Measurements from ENCODE around the gene CORO2B.

Gene CORO2B

GRCh38 chr15:68580883-68581155 is 2.0 kb downstream of the CORO2B start:
- H3K4me3 ChIP-seq (ENCODE audit: low read depth, low read length): no peak overlapping the region
- TF ChIP-seq CTCF (IDR thresholded peaks at IDR 0.05; ENCODE audit: low read depth, low read length) (no peak), MAX (IDR thresholded peaks at IDR 0.05; ENCODE audit: low read depth, low read length) (no peak), MYC (IDR thresholded peaks at IDR 0.05; ENCODE audit: low read depth, low read length) (no peak), POLR2A (IDR thresholded peaks at IDR 0.05; ENCODE audit: extremely low read depth, insufficient read length) (no peak)
- no peak for DNase-seq (ENCODE audit: low read depth)

GRCh38 chr15:68581725-68582124 is 2.9 kb downstream of the CORO2B start:
- no peak overlapping the region for H3K4me3 ChIP-seq (ENCODE audit: low read depth, low read length)
- no peak for DNase-seq (ENCODE audit: low read depth)

GRCh38 chr15:68582236-68582635 is 3.4 kb downstream of the CORO2B start:
- H3K4me3 ChIP-seq (ENCODE audit: low read depth, low read length): no peak overlapping the region
- TF ChIP-seq CTCF (IDR thresholded peaks at IDR 0.05; ENCODE audit: low read depth, low read length) (no peak), POLR2A (IDR thresholded peaks at IDR 0.05; ENCODE audit: extremely low read depth, insufficient read length) (no peak), MYC (IDR thresholded peaks at IDR 0.05; ENCODE audit: low read depth, low read length) (no peak), MAX (IDR thresholded peaks at IDR 0.05; ENCODE audit: low read depth, low read length) (no peak)
- DNase-seq (ENCODE audit: low read depth): no peak

More at GRCh38 chr15:68581725-68582124, 2.9 kb downstream of the CORO2B start:
- TF ChIP-seq CTCF (IDR thresholded peaks at IDR 0.05; ENCODE audit: low read depth, low read length): no peak
- no peak for TF ChIP-seq MYC (IDR thresholded peaks at IDR 0.05; ENCODE audit: low read depth, low read length)
- TF ChIP-seq MAX (IDR thresholded peaks at IDR 0.05; ENCODE audit: low read depth, low read length): no peak
- no peak for TF ChIP-seq POLR2A (IDR thresholded peaks at IDR 0.05; ENCODE audit: extremely low read depth, insufficient read length)

GRCh38 chr15:68582864-68583263 is 4.1 kb downstream of the CORO2B start:
- H3K4me3 ChIP-seq (ENCODE audit: low read depth, low read length): no peak overlapping the region
- no peak for DNase-seq (ENCODE audit: low read depth)
- TF ChIP-seq CTCF (IDR thresholded peaks at IDR 0.05; ENCODE audit: low read depth, low read length) (no peak), MYC (IDR thresholded peaks at IDR 0.05; ENCODE audit: low read depth, low read length) (no peak), POLR2A (IDR thresholded peaks at IDR 0.05; ENCODE audit: extremely low read depth, insufficient read length) (no peak), MAX (IDR thresholded peaks at IDR 0.05; ENCODE audit: low read depth, low read length) (no peak)

- no peak for DNase-seq (ENCODE audit: low read depth)
- no peak for TF ChIP-seq CTCF (IDR thresholded peaks at IDR 0.05; ENCODE audit: low read depth, low read length)
- TF ChIP-seq MYC (IDR thresholded peaks at IDR 0.05; ENCODE audit: low read depth, low read length): no peak
- TF ChIP-seq MAX (IDR thresholded peaks at IDR 0.05; ENCODE audit: low read depth, low read length): no peak
- no peak for TF ChIP-seq POLR2A (IDR thresholded peaks at IDR 0.05; ENCODE audit: extremely low read depth, insufficient read length)
- H3K4me3 ChIP-seq (ENCODE audit: low read depth, low read length): no peak overlapping the region
These were observed 4.5 kb downstream of the CORO2B start for GRCh38 chr15:68583321-68583720.
